Endothelial cell of umbilical vein (primary cell): ENCODE results near the gene GRK6.

Experiments
- CTCF ChIP-seq, 2 donors: IDR thresholded peaks; 1 replicate in 1 of 2; 2 replicates in 1 of 2; pipeline ENCODE4 v1.5.1; 2011; ENCODE audit warnings: low read length in 2 of 2, mild to moderate bottlenecking in 2 of 2, moderate library complexity in 2 of 2, control low read depth in 1 of 2, inconsistent platforms in 1 of 2, low read depth in 1 of 2; ENCODE audit not compliant: insufficient read depth in 1 of 2; ENCODE audit errors: extremely low read depth in 1 of 2
- MAX ChIP-seq: IDR thresholded peaks from 2 replicates; pipeline ENCODE4 v1.6.1; 2011; ENCODE audit not compliant: insufficient read depth, insufficient read length

GRCh38 chr5:177430140-177430951, 3.9 kb downstream of the GRK6 start:
- TF ChIP-seq CTCF (IDR thresholded peaks at IDR 0.05; ENCODE audit: extremely low read depth in 1 of 2, insufficient read depth in 1 of 2, low read depth in 1 of 2, low read length in 2 of 2): no peak
- TF ChIP-seq MAX: no peak
